ENCODE results near the gene SNX13. TPM values are rescaled to one million over a fixed set of nuclear protein-coding genes. Genes with fewer than 3 reads are reported as not detected.

Gene SNX13
- total RNA-seq, 1 donor from 2014 or later: 35.5 TPM

DNA sequence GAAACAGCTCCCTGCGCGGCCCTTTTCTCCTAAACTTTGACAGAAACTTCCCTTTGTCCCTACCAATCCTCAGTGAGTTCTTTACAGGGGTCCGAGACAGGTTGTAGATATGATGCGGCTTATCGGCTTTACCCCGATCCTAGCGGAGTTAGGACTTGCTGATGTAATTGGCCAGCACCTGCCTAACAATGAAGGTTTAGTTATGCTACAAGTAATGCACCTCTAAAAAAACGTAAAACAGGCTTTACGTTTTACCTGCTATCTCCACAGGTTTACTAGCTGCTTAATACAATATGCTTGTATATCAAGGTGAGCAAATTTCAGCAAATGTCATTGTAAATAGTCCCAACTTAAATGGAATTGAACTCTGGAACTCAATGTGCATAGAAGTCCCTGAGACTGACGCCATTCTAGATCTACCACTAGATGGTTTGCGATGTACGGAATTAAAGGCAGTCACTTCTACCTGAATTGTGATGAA, 697 bp upstream of the SNX13 start:
- TF ChIP-seq, protein P1, sequence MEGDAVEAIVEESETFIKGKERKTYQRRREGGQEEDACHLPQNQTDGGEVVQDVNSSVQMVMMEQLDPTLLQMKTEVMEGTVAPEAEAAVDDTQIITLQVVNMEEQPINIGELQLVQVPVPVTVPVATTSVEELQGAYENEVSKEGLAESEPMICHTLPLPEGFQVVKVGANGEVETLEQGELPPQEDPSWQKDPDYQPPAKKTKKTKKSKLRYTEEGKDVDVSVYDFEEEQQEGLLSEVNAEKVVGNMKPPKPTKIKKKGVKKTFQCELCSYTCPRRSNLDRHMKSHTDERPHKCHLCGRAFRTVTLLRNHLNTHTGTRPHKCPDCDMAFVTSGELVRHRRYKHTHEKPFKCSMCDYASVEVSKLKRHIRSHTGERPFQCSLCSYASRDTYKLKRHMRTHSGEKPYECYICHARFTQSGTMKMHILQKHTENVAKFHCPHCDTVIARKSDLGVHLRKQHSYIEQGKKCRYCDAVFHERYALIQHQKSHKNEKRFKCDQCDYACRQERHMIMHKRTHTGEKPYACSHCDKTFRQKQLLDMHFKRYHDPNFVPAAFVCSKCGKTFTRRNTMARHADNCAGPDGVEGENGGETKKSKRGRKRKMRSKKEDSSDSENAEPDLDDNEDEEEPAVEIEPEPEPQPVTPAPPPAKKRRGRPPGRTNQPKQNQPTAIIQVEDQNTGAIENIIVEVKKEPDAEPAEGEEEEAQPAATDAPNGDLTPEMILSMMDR (IDR thresholded peaks at IDR 0.05): no peak
- peak overlapping the region; percentile 98 for H3K27ac Mint-ChIP-seq (ENCODE audit: unreplicated experiment)
- no peak for DNase-seq (ENCODE audit: low spot score)
- H3K27me3 Mint-ChIP-seq (ENCODE audit: low read depth): no peaks in the 10 kb centered on the region
- H3K4me1 Mint-ChIP-seq (ENCODE audit: low read depth): peaks cover 37% of the 10 kb centered on the region
- H3K36me3 Mint-ChIP-seq (ENCODE audit: low read depth): no peaks in the 10 kb centered on the region
- H3K4me3 Mint-ChIP-seq (ENCODE audit: unreplicated experiment): peak overlapping the region; percentile 95
- H3K9me3 Mint-ChIP-seq (ENCODE audit: low read depth): no peaks in the 10 kb centered on the region

DNA sequence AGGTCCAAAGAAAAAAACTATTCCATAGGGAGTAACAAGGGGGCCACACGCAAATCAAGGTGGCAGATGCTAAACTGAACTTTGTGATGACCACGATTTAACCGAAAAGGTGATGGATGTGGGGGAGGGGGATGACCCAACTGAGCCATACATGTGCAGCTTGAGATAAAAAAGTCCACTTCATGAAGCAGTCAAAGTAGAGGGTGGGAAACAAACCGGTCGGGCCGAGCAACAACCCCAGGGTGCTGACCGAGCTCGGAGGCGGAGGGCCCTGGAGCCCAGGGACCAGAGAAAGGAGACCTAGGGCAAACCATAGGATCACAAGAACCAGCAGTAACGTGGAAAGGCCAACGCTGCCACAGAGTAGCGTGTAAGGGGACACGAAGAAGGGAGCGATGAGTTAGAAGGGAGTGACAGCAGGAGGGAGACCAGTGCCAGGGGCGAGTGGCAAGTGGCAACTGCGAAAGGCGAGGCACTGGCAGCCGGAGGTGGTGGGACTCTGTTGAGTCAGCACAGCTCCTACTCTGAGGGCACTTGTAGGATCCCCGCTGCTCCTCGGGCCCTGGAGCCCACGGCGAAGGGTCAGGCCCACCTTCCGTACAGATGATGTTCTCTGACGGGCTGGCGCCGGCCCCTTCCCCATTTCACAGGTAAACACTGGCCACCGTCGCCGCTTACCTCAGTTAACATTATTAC, 540 bp downstream of the SNX13 start:
- TF ChIP-seq, protein P1 (IDR thresholded peaks at IDR 0.05): no peak

DNA sequence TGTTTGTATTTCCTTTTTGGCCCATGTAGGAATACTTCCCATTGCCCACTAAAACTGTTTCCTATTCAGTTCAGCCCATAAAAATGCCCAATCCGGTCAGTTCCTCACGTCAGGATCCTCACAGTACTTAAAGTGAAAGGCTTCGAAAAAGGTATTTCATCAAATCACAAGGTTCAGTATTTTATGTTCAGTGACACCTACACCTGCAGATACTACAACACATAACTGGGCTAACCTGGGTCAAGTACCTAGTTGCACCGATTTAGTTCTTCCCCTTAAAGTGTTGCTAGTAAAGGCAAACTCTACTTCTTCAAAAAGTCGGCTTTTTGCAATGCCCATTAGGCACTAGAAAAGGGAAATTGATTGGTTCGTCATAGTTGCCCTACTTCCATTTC, 1.1 kb downstream of the SNX13 start:
- Mint-ChIP-seq H3K27ac (ENCODE audit: unreplicated experiment) (peak overlapping the region; percentile 98), H3K4me1 (ENCODE audit: low read depth) (peaks cover 42% of the 10 kb centered on the region), H3K36me3 (ENCODE audit: low read depth) (no peaks in the 10 kb centered on the region), H3K9me3 (ENCODE audit: low read depth) (no peaks in the 10 kb centered on the region), H3K27me3 (ENCODE audit: low read depth) (no peaks in the 10 kb centered on the region), H3K4me3 (ENCODE audit: unreplicated experiment) (peak overlapping the region; percentile 95)
- no peak for DNase-seq (ENCODE audit: low spot score)
- TF ChIP-seq, protein P1 (IDR thresholded peaks at IDR 0.05): no peak

More for the DNA sequence above, 540 bp downstream of the SNX13 start:
- Mint-ChIP-seq H3K36me3 (ENCODE audit: low read depth) (no peaks in the 10 kb centered on the region), H3K9me3 (ENCODE audit: low read depth) (no peaks in the 10 kb centered on the region), H3K27ac (ENCODE audit: unreplicated experiment) (peak overlapping the region; percentile 98), H3K27me3 (ENCODE audit: low read depth) (no peaks in the 10 kb centered on the region), H3K4me3 (ENCODE audit: unreplicated experiment) (peak overlapping the region; percentile 95), H3K4me1 (ENCODE audit: low read depth) (peaks cover 41% of the 10 kb centered on the region)
- no peak for DNase-seq (ENCODE audit: low spot score)

GRCh38 chr7:17937506-17938120, 2.7 kb downstream of the SNX13 start:
- H3K4me3 Mint-ChIP-seq (ENCODE audit: unreplicated experiment): peak overlapping the region; percentile 95
- H3K9me3 Mint-ChIP-seq (ENCODE audit: low read depth): no peaks in the 10 kb centered on the region
- TF ChIP-seq, protein P1 (IDR thresholded peaks at IDR 0.05): no peak
- no peak for DNase-seq (ENCODE audit: low spot score)
- H3K27me3 Mint-ChIP-seq (ENCODE audit: low read depth): no peaks in the 10 kb centered on the region
- no peak overlapping the region for H3K27ac Mint-ChIP-seq (ENCODE audit: unreplicated experiment)
- H3K4me1 Mint-ChIP-seq (ENCODE audit: low read depth): peaks cover 45% of the 10 kb centered on the region
- H3K36me3 Mint-ChIP-seq (ENCODE audit: low read depth): no peaks in the 10 kb centered on the region

GRCh38 chr7:17936321-17936720, 4.0 kb downstream of the SNX13 start:
- TF ChIP-seq, protein P1 (IDR thresholded peaks at IDR 0.05): no peak
- no peak overlapping the region for H3K4me3 Mint-ChIP-seq (ENCODE audit: unreplicated experiment)
- H3K4me1 Mint-ChIP-seq (ENCODE audit: low read depth): peaks cover 45% of the 10 kb centered on the region
- H3K27ac Mint-ChIP-seq (ENCODE audit: unreplicated experiment): no peak overlapping the region
- no peak for DNase-seq (ENCODE audit: low spot score)
- H3K36me3 Mint-ChIP-seq (ENCODE audit: low read depth): no peaks in the 10 kb centered on the region
- no peaks in the 10 kb centered on the region for H3K9me3 Mint-ChIP-seq (ENCODE audit: low read depth)
- H3K27me3 Mint-ChIP-seq (ENCODE audit: low read depth): no peaks in the 10 kb centered on the region

Measured in chondrocyte (in vitro differentiated cells).